ENCODE data around the gene SLC26A2.

- TF ChIP-seq POLR2A (IDR thresholded peaks at IDR 0.05; ENCODE audit: low read length) (no peak), GATA1 (IDR thresholded peaks at IDR 0.05; ENCODE audit: low read depth, low read length) (no peak)
Measured at GRCh38 chr5:149998281-149998680, 37.7 kb downstream of the SLC26A2 start.
